ENCODE data around the gene RFTN2. TPM values are rescaled to one million over a fixed set of nuclear protein-coding genes. Genes with fewer than 3 reads are reported as not detected.
A peak's percentile ranks its signal among the peaks of the same experiment; 100 is the strongest.
"Not testable (repeated sequence)": the region's sequence is repeated elsewhere in the genome, so short reads cannot be mapped to it uniquely, and the experiment has no call there.

The RFTN2 gene
- 10 to 100 TPM in 1 of 3 donors, 1 to 10 TPM in 2; 2.3 to 21.1 (median 7.6) TPM for total RNA-seq

GRCh38 chr2:197675246-197675645 is at the start of gene RFTN2:
RFTN2 (minus strand) TSS chr2:197675587; CDS start chr2:197675458, 129 bp downstream.
- H3K4me3 ChIP-seq = peak within 1 kb of the TSS; percentile 36 to 57 (median 44)
- intact Hi-C loops (cut with DNase I; ENCODE audit: low total_unique reads) = no loop called here
- H3K27ac ChIP-seq = peak within 1 kb of the TSS; percentile 54 to 61
- H3K4me1 ChIP-seq = no peaks in the 10 kb centered on the region
- no peaks in the 10 kb centered on the region for H3K27me3 ChIP-seq
- H3K9me3 ChIP-seq = no peaks in the 10 kb centered on the region
- H3K36me3 ChIP-seq = no peaks in the 10 kb centered on the region
- no peak for DNase-seq (ENCODE audit: low spot score in 2 of 2)
- no peak for TF ChIP-seq CTCF (IDR thresholded peaks at IDR 0.05)
- TF ChIP-seq POLR2AphosphoS5 (IDR thresholded peaks at IDR 0.05) = no peak
- TF ChIP-seq POLR2A (IDR thresholded peaks at IDR 0.05) = no peak

GRCh38 chr2:197717863-197718262 is 42.5 kb upstream of the RFTN2 start:
- intact Hi-C loops (cut with DNase I; ENCODE audit: low total_unique reads) = no loop called here
- H3K4me1 ChIP-seq = no peaks in the 10 kb centered on the region
- TF ChIP-seq POLR2AphosphoS5 (IDR thresholded peaks at IDR 0.05) (no peak), POLR2A (IDR thresholded peaks at IDR 0.05) (no peak), CTCF (IDR thresholded peaks at IDR 0.05) (no peak)
- no peak overlapping the region for H3K4me3 ChIP-seq
- H3K27ac ChIP-seq = no peak overlapping the region
- no peaks in the 10 kb centered on the region for H3K36me3 ChIP-seq
- no peaks in the 10 kb centered on the region for H3K9me3 ChIP-seq
- H3K27me3 ChIP-seq = no peaks in the 10 kb centered on the region
- no peak for DNase-seq (ENCODE audit: low spot score in 2 of 2)

- H3K27ac ChIP-seq = no peak overlapping the region
- no peak for DNase-seq (ENCODE audit: low spot score in 2 of 2)
- H3K36me3 ChIP-seq = no peaks in the 10 kb centered on the region
- TF ChIP-seq POLR2AphosphoS5 (IDR thresholded peaks at IDR 0.05) (no peak), CTCF (IDR thresholded peaks at IDR 0.05) (no peak), POLR2A (IDR thresholded peaks at IDR 0.05) (no peak)
- no peaks in the 10 kb centered on the region for H3K27me3 ChIP-seq
- peaks cover 0 to 5% of the 10 kb centered on the region in 2 donors for H3K4me1 ChIP-seq
- intact Hi-C loops (cut with DNase I; ENCODE audit: low total_unique reads) = no loop called here
- H3K9me3 ChIP-seq = no peaks in the 10 kb centered on the region
- no peak overlapping the region for H3K4me3 ChIP-seq
These were observed 37.9 kb upstream of the RFTN2 start for GRCh38 chr2:197713271-197713670.

- intact Hi-C loops (cut with DNase I; ENCODE audit: low total_unique reads) = no loop called here
- Histone ChIP-seq H3K9me3 (no peaks in the 10 kb centered on the region), H3K27me3 (no peaks in the 10 kb centered on the region), H3K4me3 (no peak overlapping the region), H3K27ac (no peak overlapping the region), H3K36me3 (no peaks in the 10 kb centered on the region), H3K4me1 (peaks cover 0 to 19% of the 10 kb centered on the region in 2 donors)
- TF ChIP-seq POLR2AphosphoS5 (IDR thresholded peaks at IDR 0.05) = no peak
- TF ChIP-seq POLR2A (IDR thresholded peaks at IDR 0.05) = no peak
- no peak for TF ChIP-seq CTCF (IDR thresholded peaks at IDR 0.05)
- DNase-seq (ENCODE audit: low spot score in 2 of 2) = no peak
These were observed 36.2 kb upstream of the RFTN2 start for GRCh38 chr2:197711578-197711977.

GRCh38 chr2:197710424-197711042 is 35.1 kb upstream of the RFTN2 start:
- no peaks in the 10 kb centered on the region for H3K9me3 ChIP-seq
- H3K27ac ChIP-seq = no peak overlapping the region
- H3K4me3 ChIP-seq = no peak overlapping the region
- TF ChIP-seq POLR2AphosphoS5 (IDR thresholded peaks at IDR 0.05) (no peak), POLR2A (IDR thresholded peaks at IDR 0.05) (no peak), CTCF (IDR thresholded peaks at IDR 0.05) (no peak)
- no peak for DNase-seq (ENCODE audit: low spot score in 2 of 2)
- no peaks in the 10 kb centered on the region for H3K27me3 ChIP-seq
- peaks cover 0 to 25% of the 10 kb centered on the region in 2 donors for H3K4me1 ChIP-seq
- intact Hi-C loops (cut with DNase I; ENCODE audit: low total_unique reads) = no loop called here
- no peaks in the 10 kb centered on the region for H3K36me3 ChIP-seq

- DNase-seq (ENCODE audit: low spot score in 2 of 2); H3K4me3 ChIP-seq; intact Hi-C loops (cut with DNase I; ENCODE audit: low total_unique reads): not testable (repeated sequence)
These were observed 33.8 kb upstream of the RFTN2 start for GRCh38 chr2:197709140-197709539.

More at GRCh38 chr2:197709140-197709539, 33.8 kb upstream of the RFTN2 start:
- not testable (repeated sequence) for H3K36me3 ChIP-seq, H3K27me3 ChIP-seq, H3K27ac ChIP-seq, H3K9me3 ChIP-seq
- peaks cover 0 to 25% of the 10 kb centered on the region in 2 donors for H3K4me1 ChIP-seq
